GM19351 (cell line): ENCODE measurements around the gene LCA5L.

ENCODE experiments used
- ATAC-seq: cut with Tn5 transposase; IDR thresholded peaks from one replicate; pipeline ENCODE4 v1.9.1; 2021; ENCODE audit warnings: mild to moderate bottlenecking, moderate library complexity; ENCODE audit not compliant: unreplicated experiment

The LCA5L gene

DNA sequence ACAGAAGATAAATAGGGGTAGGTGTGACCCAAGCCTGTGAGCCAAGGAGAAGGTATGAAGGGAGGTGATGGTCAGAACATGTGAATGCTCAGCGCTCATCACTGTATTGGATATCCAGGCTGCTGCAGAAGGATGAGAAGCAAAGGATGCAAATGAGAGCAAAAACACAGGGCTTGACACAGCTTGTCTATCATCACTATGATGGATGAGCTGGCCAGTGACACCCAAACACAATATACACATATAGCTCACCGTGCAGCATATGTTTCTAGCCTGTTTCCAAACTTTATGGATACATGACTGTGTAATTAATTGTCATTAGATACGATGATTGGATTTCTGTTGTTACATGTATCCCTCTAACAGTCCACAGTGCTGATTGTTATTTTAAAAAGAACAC is 82.8 kb downstream of the LCA5L start:
- no peak for ATAC-seq

GRCh38 chr21:39359382-39359781 is 86.2 kb downstream of the LCA5L start:
- no peak for ATAC-seq
